ENCODE data around the gene TMEM242.

GRCh38 chr6:157307661-157308060 lies 15.7 kb downstream of the TMEM242 start:
- TF ChIP-seq USF2 (IDR thresholded peaks at IDR 0.05), result no peak
- TF ChIP-seq CTCF (IDR thresholded peaks at IDR 0.05), result no peak
- no peak for TF ChIP-seq JUNB (IDR thresholded peaks at IDR 0.05)
- no peak for TF ChIP-seq MYC (IDR thresholded peaks at IDR 0.05; ENCODE audit: borderline replicate concordance, low read length)
- TF ChIP-seq PHF8 (IDR thresholded peaks at IDR 0.05; ENCODE audit: borderline replicate concordance, low read depth), result no peak
- TF ChIP-seq CHD2 (IDR thresholded peaks at IDR 0.05; ENCODE audit: low read length, partially characterized antibody), result no peak
- no peak for TF ChIP-seq POLR2A (IDR thresholded peaks at IDR 0.05; ENCODE audit: low read length)

All from A549 (cell line).